Esophagus muscularis mucosa (tissue), 4 donors: ENCODE results near the gene ITGA2.

Source experiments
- EP300 ChIP-seq: sonication (generic); formaldehyde crosslinking; IDR thresholded peaks from one replicate; pipeline ENCODE4 v1.6.1; 2017; ENCODE audit warnings: antibody characterized with exemption
- POLR2A ChIP-seq: fragments of 450-650 bp; IDR thresholded peaks from one replicate; pipeline ENCODE4 v1.6.1; 2017; ENCODE audit warnings: antibody characterized with exemption, moderate library complexity, mild to moderate bottlenecking, low read depth
- POLR2AphosphoS5 ChIP-seq, 2 donors: sonication (generic); formaldehyde crosslinking; IDR thresholded peaks; one replicate each; pipeline ENCODE4 v1.6.1; 2017; ENCODE audit warnings: antibody characterized with exemption in 2 of 2
- TF ChIP-seq, protein P1 (sequence below), 3 experiments: fragments of 200-600 bp in 2 of 3; fragments of 450-650 bp in 1 of 3; sonication (generic) in 2 of 3; IDR thresholded peaks; one replicate each; pipeline ENCODE4 v1.5.1; 2017 to 2019; ENCODE audit warnings: antibody characterized with exemption in 3 of 3, mild to moderate bottlenecking in 2 of 3, moderate library complexity in 1 of 3

DNA sequence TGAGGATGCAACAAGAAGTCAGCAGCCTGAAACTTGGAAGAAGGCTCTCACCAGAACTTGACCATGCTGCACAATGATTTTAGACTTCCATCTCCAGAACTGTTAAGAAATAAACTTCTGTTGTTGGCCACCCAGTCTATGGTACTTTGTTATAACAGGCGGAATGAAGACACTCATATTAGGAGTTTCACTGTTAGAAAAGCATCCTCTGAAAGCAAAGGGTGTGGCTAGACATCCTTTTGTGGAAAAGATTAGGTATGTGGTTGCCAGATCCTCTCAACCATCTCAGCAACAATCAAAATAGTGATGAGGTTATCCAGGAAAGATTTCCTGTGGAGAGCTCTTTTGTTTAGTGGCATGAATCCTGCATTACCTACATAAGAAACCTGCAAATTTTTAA lies 20.7 kb downstream of the ITGA2 start:
- TF ChIP-seq, protein P1, sequence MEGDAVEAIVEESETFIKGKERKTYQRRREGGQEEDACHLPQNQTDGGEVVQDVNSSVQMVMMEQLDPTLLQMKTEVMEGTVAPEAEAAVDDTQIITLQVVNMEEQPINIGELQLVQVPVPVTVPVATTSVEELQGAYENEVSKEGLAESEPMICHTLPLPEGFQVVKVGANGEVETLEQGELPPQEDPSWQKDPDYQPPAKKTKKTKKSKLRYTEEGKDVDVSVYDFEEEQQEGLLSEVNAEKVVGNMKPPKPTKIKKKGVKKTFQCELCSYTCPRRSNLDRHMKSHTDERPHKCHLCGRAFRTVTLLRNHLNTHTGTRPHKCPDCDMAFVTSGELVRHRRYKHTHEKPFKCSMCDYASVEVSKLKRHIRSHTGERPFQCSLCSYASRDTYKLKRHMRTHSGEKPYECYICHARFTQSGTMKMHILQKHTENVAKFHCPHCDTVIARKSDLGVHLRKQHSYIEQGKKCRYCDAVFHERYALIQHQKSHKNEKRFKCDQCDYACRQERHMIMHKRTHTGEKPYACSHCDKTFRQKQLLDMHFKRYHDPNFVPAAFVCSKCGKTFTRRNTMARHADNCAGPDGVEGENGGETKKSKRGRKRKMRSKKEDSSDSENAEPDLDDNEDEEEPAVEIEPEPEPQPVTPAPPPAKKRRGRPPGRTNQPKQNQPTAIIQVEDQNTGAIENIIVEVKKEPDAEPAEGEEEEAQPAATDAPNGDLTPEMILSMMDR (IDR thresholded peaks at IDR 0.05) = no peak
- TF ChIP-seq POLR2A (no peak), POLR2AphosphoS5 (IDR thresholded peaks at IDR 0.05) (no peak), EP300 (no peak)
